GM10248 (cell line): ENCODE data around the gene CEBPG.

Experiments used
- CTCF ChIA-PET: fragments of 300-600 bp; sonication (Branson Sonifier 250); formaldehyde crosslinking; extraction: SDS; loops from one replicate; lab custom pipeline; 2021; ENCODE audit warnings: antibody characterized with exemption; lab: Yijun Ruan, JAX
- POLR2A ChIA-PET: fragments of 350-650 bp; sonication (Branson Sonifier 250); formaldehyde crosslinking; extraction: SDS; loops from one replicate; lab custom pipeline; 2020; ENCODE audit warnings: antibody characterized with exemption; lab: Yijun Ruan, JAX
- DNase-seq: peaks from one replicate; pipeline ENCODE4 v3.0.0; 2012; ENCODE audit errors: extremely low spot score
- TF ChIP-seq, protein P1 (sequence below): IDR thresholded peaks from 2 replicates; pipeline ENCODE4 v1.5.1; 2012; ENCODE audit warnings: mild to moderate bottlenecking, low read depth; ENCODE audit errors: extremely low read depth, missing control alignments, control extremely low read depth

CEBPG gene

DNA sequence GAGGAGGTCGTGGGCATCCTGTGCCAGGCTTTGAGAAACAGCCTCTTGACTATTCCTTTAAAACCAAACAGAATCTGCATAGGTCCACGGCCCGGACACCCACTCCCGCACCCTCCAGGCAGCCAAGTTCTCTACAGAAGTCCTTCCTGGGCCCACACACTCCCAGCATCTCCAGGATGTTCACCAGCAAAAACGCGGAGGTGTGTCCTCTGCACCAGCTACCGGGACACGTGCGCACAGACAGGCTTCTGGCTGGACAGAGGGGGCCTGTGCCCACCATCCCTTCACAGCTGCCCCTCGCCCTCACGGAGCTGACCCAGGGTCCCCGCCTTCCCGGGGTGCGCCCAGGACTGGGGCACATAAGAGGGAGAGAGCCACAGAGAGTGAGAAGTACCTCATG is 44.2 kb downstream of the CEBPG start:
- CTCF ChIA-PET = interaction anchor here (1.5 to 8.9 kb wide), 7 partner anchors 10 to 360 kb away, joined by 3 to 72 read pairs (median 17); no protein-coding TSS in a partner anchor

DNA sequence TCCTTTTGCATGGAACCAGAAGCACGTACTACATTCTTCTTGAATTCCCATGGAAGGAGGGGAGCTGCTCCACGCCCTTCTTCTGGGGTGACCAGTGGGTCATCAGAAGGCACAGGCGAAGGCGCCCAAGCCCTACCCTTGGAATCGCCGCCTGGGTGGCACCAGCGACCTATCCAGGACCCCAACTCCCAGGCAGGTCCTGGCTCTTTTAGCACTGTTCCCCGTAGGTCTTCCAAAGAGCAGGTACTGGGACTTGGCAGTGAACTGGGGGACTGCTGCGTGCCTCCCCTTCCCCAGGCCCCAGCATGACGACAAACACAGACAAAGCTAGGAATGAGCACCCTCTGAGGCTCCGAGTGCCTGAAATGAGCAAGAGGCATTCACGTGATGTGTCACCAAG is 45.0 kb downstream of the CEBPG start:
- no peak for DNase-seq
- POLR2A ChIA-PET = no interaction called here
- TF ChIP-seq, protein P1, sequence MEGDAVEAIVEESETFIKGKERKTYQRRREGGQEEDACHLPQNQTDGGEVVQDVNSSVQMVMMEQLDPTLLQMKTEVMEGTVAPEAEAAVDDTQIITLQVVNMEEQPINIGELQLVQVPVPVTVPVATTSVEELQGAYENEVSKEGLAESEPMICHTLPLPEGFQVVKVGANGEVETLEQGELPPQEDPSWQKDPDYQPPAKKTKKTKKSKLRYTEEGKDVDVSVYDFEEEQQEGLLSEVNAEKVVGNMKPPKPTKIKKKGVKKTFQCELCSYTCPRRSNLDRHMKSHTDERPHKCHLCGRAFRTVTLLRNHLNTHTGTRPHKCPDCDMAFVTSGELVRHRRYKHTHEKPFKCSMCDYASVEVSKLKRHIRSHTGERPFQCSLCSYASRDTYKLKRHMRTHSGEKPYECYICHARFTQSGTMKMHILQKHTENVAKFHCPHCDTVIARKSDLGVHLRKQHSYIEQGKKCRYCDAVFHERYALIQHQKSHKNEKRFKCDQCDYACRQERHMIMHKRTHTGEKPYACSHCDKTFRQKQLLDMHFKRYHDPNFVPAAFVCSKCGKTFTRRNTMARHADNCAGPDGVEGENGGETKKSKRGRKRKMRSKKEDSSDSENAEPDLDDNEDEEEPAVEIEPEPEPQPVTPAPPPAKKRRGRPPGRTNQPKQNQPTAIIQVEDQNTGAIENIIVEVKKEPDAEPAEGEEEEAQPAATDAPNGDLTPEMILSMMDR = no peak
- CTCF ChIA-PET = interaction anchor here (1.5 to 8.9 kb wide), 6 partner anchors 10 to 360 kb away, joined by 3 to 72 read pairs (median 12); no protein-coding TSS in a partner anchor

More for the DNA sequence above, 44.2 kb downstream of the CEBPG start:
- no peak for DNase-seq
- TF ChIP-seq, protein P1 = no peak
- POLR2A ChIA-PET = no interaction called here

DNA sequence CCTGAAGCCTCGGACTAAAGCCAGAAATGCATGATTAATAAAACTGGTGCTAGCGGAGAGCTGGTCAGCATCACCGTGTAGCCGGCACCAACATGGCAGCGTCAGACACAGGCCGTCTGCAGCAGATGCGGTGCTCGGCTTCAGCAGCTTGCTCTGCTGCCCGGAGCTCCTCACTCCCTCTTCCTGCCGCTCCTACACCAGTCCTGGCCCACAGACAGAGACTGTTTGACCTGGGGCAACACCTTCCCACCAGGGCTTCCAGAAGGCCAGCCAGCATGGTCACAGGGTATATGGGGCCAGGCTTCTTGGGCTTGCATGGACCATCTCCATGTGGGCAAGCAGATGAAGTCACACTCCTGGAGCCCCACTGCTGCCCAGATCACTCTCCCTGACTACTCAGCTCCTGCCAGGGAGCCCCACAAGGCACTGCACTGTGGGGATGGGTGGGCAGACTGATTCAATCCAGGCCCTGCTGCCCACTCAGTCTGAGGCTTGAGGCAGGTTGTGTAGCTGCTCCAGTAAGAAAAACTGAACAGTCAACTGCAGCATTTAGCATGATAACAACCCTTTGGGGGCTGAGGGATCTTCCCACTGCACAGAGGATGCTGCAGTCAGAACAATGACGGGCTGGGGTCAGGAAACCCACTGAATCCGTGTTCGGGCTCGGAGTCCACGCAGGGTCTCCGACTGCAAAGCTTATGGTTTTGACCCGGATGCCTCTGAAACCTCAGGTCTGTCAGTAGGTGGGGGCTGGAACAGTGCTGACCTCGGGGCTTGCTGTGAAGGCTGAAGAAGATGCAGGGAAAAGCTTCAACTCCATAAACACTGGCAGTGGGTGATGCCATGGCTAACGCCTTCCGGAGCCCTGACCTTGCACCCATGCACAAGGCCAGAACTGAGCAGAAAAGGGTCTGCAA is 45.6 kb downstream of the CEBPG start:
- TF ChIP-seq, protein P1 = no peak
- ChIA-PET POLR2A (no interaction called here), CTCF (interaction anchor here (1.5 to 8.9 kb wide), 6 partner anchors 11 to 359 kb away, joined by 3 to 72 read pairs (median 12); no protein-coding TSS in a partner anchor)
- no peak for DNase-seq

DNA sequence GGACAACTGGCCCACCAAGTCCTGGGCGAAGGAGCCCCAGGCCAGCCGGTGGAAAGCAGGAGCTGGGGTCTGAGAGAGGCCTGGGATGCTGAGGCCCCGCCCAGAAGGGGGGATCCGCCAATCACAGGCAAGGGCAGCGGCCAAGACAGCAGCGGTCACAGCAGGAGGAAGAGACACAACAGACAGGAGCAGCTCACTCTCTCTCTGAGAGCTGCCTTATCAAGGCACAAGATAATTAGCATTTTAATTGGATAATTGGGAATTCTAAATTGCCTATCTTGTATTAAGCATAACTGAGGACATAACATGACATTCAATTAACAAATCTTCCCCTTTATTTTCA is 46.2 kb downstream of the CEBPG start:
- DNase-seq = no peak
- ChIA-PET CTCF (interaction anchor here (2.0 to 8.9 kb wide), 4 partner anchors 11 to 351 kb away, joined by 5 to 72 read pairs (median 38); no protein-coding TSS in a partner anchor), POLR2A (no interaction called here)
- TF ChIP-seq, protein P1 = no peak

DNA sequence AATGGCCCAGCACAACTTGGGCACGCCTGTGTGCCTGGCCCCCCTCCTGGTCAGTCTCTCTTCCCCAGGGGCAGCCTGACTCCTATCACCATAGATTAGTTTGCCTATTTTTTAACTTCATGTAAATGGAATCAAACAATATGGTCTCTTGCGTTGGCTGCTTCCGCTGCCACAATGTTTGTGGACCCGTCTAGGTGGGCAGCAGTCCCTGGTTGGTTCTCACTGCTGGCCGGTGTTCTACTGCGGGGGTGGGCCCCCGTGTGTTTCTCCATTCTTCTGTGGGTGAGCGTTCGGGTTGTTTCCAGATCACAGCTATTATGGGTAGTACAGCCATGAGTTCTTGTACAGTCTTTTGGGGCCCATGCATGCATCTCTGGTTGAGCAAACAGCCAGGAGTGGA is 47.3 kb downstream of the CEBPG start:
- CTCF ChIA-PET = interaction anchor here (1.2 to 8.9 kb wide), 4 partner anchors 10 to 350 kb away, joined by 3 to 72 read pairs (median 38); no protein-coding TSS in a partner anchor
- POLR2A ChIA-PET = no interaction called here
- TF ChIP-seq, protein P1 = no peak
- no peak for DNase-seq

DNA sequence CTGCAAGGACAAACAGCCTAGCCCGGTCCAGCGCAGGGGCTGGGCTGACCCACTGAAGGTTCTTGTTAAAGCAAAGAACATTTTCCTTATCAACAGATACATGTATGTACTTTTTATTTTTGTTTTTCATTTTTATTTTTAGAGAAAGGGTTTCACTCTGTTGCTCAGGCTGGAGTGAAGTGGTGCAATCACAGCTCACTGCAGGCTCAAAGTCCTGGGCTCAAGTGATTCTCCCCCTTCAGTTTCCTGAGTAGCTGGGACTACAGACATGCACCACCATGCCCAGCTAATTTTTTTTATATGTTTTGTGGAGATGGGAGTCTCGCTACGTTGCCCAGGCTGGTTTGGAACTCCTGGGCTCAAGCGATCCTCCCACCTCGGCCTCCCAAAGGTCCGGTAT is 47.9 kb downstream of the CEBPG start:
- DNase-seq = no peak
- TF ChIP-seq, protein P1 = no peak
- CTCF ChIA-PET = interaction anchor here (1.2 to 8.9 kb wide), 3 partner anchors 9 to 25 kb away, joined by 3 to 58 read pairs (median 17); no protein-coding TSS in a partner anchor
- POLR2A ChIA-PET = no interaction called here
